ENCODE results near the gene TNIP2.

DNA sequence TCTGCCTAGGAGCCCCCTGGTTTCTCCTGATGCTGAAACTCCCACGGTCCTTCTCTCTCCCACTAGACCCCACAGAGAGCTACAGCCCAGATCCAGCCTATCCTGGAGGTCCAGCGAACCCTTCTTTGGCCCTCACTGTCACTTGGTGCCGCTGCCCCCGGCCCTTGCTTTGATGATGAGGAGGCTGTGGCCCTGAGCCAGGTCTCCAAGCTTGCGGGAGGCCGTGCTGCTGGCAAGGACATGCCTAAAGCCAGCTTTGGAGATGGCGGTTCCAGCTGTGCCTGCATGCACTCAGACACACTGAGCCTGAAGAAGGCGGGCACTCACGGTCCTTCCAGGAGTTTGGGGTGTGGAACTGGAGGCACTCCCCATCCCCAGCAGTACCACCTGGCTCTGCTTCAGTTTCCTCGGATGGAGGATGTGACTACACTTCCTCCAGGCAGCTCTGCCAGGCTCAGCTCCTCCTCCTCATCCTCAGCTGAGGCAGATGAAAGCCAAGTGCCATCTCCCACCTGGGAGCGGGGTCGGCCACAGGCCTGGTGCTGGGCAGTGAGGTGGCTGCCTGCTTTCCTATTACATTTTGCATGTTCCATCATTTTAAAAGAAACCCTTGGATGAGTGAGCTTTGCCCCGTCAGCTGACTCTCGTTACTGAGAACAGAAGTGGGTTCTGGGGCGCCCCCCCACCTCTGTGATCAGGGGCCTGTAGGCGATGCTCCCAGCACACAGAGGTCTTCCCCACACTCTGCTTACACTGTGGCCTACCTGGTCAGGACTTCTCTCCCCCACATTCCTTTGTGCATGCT lies 9.0 kb downstream of the TNIP2 start:
- TF ChIP-seq, protein P1, sequence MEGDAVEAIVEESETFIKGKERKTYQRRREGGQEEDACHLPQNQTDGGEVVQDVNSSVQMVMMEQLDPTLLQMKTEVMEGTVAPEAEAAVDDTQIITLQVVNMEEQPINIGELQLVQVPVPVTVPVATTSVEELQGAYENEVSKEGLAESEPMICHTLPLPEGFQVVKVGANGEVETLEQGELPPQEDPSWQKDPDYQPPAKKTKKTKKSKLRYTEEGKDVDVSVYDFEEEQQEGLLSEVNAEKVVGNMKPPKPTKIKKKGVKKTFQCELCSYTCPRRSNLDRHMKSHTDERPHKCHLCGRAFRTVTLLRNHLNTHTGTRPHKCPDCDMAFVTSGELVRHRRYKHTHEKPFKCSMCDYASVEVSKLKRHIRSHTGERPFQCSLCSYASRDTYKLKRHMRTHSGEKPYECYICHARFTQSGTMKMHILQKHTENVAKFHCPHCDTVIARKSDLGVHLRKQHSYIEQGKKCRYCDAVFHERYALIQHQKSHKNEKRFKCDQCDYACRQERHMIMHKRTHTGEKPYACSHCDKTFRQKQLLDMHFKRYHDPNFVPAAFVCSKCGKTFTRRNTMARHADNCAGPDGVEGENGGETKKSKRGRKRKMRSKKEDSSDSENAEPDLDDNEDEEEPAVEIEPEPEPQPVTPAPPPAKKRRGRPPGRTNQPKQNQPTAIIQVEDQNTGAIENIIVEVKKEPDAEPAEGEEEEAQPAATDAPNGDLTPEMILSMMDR (IDR thresholded peaks at IDR 0.05), result no peak
- TF ChIP-seq POLR2A (IDR thresholded peaks at IDR 0.05), result no peak

All from lower leg skin (tissue), 3 donors.